ENCODE results near the gene CNTNAP3.
"Not testable (repeated sequence)": the region's sequence is repeated elsewhere in the genome, so short reads cannot be mapped to it uniquely, and the experiment has no call there.

Gene CNTNAP3
- 0 to 0.30 (median 0.03) reads per million in 9 experiments for total RNA-seq

DNA sequence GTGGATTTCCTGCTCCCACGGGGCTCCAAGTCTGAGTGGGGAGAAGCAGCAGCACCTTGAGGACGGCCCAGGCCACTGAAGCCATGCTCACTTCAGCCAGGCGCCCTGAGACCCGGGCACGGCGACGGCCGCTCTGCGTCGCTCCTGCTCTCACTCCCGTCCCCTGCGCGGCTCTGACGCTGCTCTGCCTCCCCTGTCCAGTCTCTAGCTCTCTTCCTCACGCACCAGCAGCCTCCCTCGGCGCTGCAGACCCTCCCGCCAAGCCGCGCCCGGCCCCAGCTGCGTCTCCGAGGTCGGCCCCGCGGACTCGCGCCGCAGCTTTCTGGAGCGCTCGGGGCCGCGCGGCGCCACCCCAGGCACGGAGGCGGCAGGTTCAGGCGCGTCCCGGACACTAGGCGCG, at the start of gene CNTNAP3:
Gene CNTNAP3, minus strand, starts transcription at position 188 of the 400 bp plus-strand sequence. Its CDS starts 103 bp downstream, at position 85.
- not testable (repeated sequence) for H3K27me3 Mint-ChIP-seq; ATAC-seq (replicated peaks); H3K9me3 Mint-ChIP-seq; H3K36me3 Mint-ChIP-seq (ENCODE audit: insufficient read depth); DNase-seq; H3K4me3 Mint-ChIP-seq; H3K27ac Mint-ChIP-seq; H3K4me1 Mint-ChIP-seq (ENCODE audit: low read depth in 2 of 2)

- not testable (repeated sequence) for H3K27ac Mint-ChIP-seq; H3K36me3 Mint-ChIP-seq (ENCODE audit: insufficient read depth); H3K27me3 Mint-ChIP-seq; DNase-seq; H3K9me3 Mint-ChIP-seq; H3K4me3 Mint-ChIP-seq; H3K4me1 Mint-ChIP-seq (ENCODE audit: low read depth in 2 of 2); ATAC-seq (replicated peaks)
Measured at GRCh38 chr9:39279995-39280394, 8.0 kb downstream of the CNTNAP3 start.

- not testable (repeated sequence) for H3K36me3 Mint-ChIP-seq (ENCODE audit: insufficient read depth); H3K27me3 Mint-ChIP-seq; H3K4me1 Mint-ChIP-seq (ENCODE audit: low read depth in 2 of 2); H3K27ac Mint-ChIP-seq; DNase-seq; ATAC-seq (replicated peaks); H3K9me3 Mint-ChIP-seq; H3K4me3 Mint-ChIP-seq
Measured at GRCh38 chr9:39242513-39242912, 45.5 kb downstream of the CNTNAP3 start.

DNA sequence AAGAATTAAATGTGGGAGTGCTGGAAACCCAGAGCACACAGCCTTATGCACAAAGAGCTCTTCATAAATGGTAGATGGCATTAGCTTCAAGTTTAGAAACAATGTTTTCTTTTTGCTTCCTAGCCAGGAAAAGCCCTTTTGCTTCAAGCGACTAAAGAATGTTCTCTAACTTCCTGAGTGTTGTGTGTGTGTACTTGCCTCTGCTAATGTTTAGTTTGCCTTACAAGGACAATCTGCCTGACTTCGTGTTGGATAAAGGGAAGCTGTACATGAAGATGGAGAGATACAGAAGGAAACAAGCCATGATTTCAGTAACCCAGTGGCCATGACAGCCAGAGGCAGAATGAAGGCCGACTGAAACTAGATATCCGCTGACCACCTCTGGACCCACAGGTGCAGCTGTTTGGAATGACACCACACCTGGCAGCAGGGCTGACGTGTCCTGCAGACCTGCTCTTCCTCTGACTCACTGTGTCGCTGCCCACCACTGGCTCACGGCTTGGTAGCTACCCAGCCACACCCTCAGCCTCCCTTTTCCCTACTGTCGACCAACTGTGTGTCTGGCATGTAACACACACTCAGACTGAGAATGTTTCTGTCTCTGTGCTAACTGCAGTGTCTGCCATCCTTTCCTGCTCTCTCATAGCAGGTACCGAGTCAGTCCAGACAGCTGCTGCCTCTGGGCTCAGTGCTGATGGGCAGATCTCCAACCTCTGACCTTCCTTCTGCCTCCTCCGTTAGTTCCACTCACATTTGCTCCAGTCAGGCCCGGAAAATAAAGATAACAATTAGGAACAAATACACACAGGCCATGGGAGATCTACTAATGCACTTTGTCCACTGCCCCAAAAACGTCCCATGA, 55.6 kb downstream of the CNTNAP3 start:
- not testable (repeated sequence) for ATAC-seq (replicated peaks); H3K9me3 Mint-ChIP-seq; DNase-seq; H3K4me1 Mint-ChIP-seq (ENCODE audit: low read depth in 2 of 2); H3K27ac Mint-ChIP-seq; H3K36me3 Mint-ChIP-seq (ENCODE audit: insufficient read depth); H3K27me3 Mint-ChIP-seq; H3K4me3 Mint-ChIP-seq

DNA sequence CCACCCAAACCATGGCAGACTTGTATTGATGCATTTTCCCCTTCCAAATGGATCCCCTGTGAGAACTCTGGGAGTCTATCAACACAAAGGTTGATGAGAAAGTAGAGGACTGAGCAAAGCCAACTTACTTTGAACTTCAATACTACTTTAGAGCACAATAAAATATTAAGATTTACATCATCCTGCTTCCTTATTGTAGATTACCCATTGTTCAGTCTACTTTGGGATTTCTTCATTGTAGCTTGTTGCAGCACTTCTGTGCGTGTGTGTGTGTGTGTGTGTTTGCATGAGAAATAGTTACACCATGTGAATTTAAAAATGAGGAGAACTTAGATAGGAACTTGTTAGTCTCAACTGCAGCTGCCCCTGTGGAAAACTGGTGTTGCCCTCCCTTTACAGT, 72.0 kb downstream of the CNTNAP3 start:
- not testable (repeated sequence) for H3K36me3 Mint-ChIP-seq (ENCODE audit: insufficient read depth); H3K9me3 Mint-ChIP-seq; ATAC-seq (replicated peaks); H3K27ac Mint-ChIP-seq; H3K4me1 Mint-ChIP-seq (ENCODE audit: low read depth in 2 of 2); H3K4me3 Mint-ChIP-seq; DNase-seq; H3K27me3 Mint-ChIP-seq

GRCh38 chr9:39209773-39210172, 78.2 kb downstream of the CNTNAP3 start:
- not testable (repeated sequence) for DNase-seq; H3K4me1 Mint-ChIP-seq (ENCODE audit: low read depth in 2 of 2); H3K9me3 Mint-ChIP-seq; H3K27me3 Mint-ChIP-seq; ATAC-seq (replicated peaks); H3K4me3 Mint-ChIP-seq; H3K27ac Mint-ChIP-seq; H3K36me3 Mint-ChIP-seq (ENCODE audit: insufficient read depth)

GRCh38 chr9:39206643-39207042, 81.3 kb downstream of the CNTNAP3 start:
- DNase-seq; H3K27ac Mint-ChIP-seq; H3K9me3 Mint-ChIP-seq; ATAC-seq (replicated peaks); H3K36me3 Mint-ChIP-seq (ENCODE audit: insufficient read depth); H3K4me3 Mint-ChIP-seq; H3K4me1 Mint-ChIP-seq (ENCODE audit: low read depth in 2 of 2); H3K27me3 Mint-ChIP-seq: not testable (repeated sequence)

GRCh38 chr9:39205842-39206241, 82.1 kb downstream of the CNTNAP3 start:
- H3K36me3 Mint-ChIP-seq (ENCODE audit: insufficient read depth); H3K27ac Mint-ChIP-seq; DNase-seq; H3K4me3 Mint-ChIP-seq; H3K27me3 Mint-ChIP-seq; H3K4me1 Mint-ChIP-seq (ENCODE audit: low read depth in 2 of 2); H3K9me3 Mint-ChIP-seq; ATAC-seq (replicated peaks): not testable (repeated sequence)

DNA sequence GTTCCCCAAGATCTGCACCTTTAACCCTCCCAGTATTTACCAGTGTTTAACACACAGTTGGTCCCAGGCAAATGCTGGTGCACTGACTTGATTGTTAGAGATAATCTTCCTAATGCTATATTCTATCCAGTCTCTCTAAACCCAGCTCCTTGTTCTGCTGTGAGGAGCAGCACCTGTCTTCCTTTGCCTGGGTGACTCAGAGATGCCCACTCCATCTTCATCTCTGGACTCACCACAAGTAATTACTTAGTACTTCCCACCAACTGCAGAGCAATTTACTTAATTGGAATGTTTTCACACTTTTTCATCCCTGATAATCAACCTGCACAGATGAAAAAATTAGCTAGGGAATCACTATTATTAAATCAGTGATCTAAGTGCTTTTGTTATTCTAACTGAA, 87.6 kb downstream of the CNTNAP3 start:
- not testable (repeated sequence) for H3K4me3 Mint-ChIP-seq; DNase-seq; H3K36me3 Mint-ChIP-seq (ENCODE audit: insufficient read depth); H3K4me1 Mint-ChIP-seq (ENCODE audit: low read depth in 2 of 2); H3K27ac Mint-ChIP-seq; H3K27me3 Mint-ChIP-seq; H3K9me3 Mint-ChIP-seq; ATAC-seq (replicated peaks)

DNA sequence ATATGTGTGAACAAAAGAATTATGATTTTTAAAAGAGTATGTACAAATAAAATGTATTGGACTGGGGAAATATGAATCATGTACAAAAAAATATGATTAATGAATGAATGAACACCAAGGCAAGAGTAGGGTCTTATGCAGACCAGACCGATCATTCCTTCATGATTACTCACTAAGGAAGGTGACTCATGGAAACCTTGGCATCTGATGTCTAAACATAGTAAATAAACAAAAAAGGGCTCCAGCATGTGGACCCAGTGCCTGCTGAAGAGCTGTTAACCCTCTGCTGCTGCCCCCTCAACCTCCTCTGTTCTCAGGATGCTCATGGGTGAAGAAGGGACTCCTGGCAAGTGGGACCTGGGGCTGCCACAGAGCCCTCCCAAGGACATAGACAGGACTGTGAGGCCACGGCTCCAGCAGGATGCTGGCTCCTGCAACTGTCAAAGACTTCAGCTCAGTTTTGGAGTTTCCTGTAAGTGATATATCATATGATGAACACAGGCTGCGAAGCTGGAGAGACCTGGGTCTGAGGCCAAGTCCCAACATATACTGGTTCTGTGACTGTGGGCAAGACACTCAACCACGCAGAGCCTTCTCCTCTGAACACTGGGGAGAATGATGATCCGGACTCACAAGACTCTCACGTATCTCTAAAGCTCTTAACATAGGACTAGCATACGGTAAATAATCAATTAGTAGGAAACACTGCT, 89.8 kb downstream of the CNTNAP3 start:
- H3K27ac Mint-ChIP-seq; DNase-seq; H3K9me3 Mint-ChIP-seq; ATAC-seq (replicated peaks); H3K27me3 Mint-ChIP-seq; H3K4me3 Mint-ChIP-seq; H3K4me1 Mint-ChIP-seq (ENCODE audit: low read depth in 2 of 2); H3K36me3 Mint-ChIP-seq (ENCODE audit: insufficient read depth): not testable (repeated sequence)

- not testable (repeated sequence) for H3K27ac Mint-ChIP-seq; H3K36me3 Mint-ChIP-seq (ENCODE audit: insufficient read depth); DNase-seq; H3K4me3 Mint-ChIP-seq; H3K4me1 Mint-ChIP-seq (ENCODE audit: low read depth in 2 of 2); H3K9me3 Mint-ChIP-seq; H3K27me3 Mint-ChIP-seq; ATAC-seq (replicated peaks)
Measured at GRCh38 chr9:39171370-39171769, 116.6 kb downstream of the CNTNAP3 start.

- H3K27ac Mint-ChIP-seq; H3K27me3 Mint-ChIP-seq; H3K36me3 Mint-ChIP-seq (ENCODE audit: insufficient read depth); DNase-seq; H3K4me3 Mint-ChIP-seq; ATAC-seq (replicated peaks); H3K9me3 Mint-ChIP-seq; H3K4me1 Mint-ChIP-seq (ENCODE audit: low read depth in 2 of 2): not testable (repeated sequence)
Measured at GRCh38 chr9:39157714-39158113, 130.3 kb downstream of the CNTNAP3 start.

DNA sequence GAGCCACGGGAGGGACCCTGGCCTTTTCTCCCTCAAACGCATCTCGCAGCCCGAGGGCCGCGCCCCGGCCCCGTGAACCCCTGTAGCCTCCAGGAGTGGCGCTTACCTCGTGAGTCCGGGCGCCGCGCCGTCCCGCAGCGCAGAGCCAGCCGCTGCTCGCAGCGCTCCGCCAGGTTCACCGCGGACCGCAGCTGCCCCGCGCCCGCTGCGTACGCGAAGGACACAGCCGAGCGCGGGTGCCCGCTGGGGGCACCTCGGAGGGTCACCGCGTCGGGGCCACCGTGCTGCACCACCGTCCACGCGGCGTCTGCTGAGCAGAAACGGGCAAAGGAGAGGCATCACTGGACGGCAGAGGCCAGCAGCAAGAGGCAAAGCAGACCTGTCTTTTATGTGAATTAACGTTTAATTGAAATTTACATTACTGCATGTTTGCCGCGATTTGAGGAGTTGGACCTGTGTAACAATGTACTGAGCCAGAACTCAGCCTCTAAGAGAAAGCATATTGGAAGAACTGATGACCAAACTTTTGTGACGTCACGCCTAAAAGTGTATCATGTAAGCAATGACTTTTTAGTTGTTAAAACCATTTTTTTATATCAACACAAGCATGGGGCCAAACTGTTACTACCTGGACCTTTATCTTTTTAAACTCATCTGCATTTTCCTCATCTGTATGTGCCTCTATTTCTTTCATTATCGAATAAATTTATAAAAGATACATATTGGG, 155.0 kb downstream of the CNTNAP3 start:
- H3K27me3 Mint-ChIP-seq; DNase-seq; H3K4me1 Mint-ChIP-seq (ENCODE audit: low read depth in 2 of 2); H3K27ac Mint-ChIP-seq; H3K9me3 Mint-ChIP-seq; H3K4me3 Mint-ChIP-seq; ATAC-seq (replicated peaks); H3K36me3 Mint-ChIP-seq (ENCODE audit: insufficient read depth): not testable (repeated sequence)
